Tibial nerve (tissue), 4 donors: ENCODE data around the gene ERCC1. TPM values are rescaled to one million over a fixed set of nuclear protein-coding genes. Genes with fewer than 3 reads are reported as not detected.

Experiments
- DNase-seq, 2 donors: peaks; one replicate each; pipeline ENCODE4 v3.0.0-alpha.2; 2019; ENCODE audit warnings: low spot score in 2 of 2
- H3K27ac ChIP-seq, 4 donors: fragments of 200-600 bp; sonication (generic) in 3 of 4; one replicate each; pipeline ENCODE4 v1.5.1; 2017 to 2019; ENCODE audit warnings: mild to moderate bottlenecking in 1 of 4
- H3K27me3 ChIP-seq, 2 donors: fragments of 200-600 bp; sonication (generic) in 1 of 2; one replicate each; pipeline versions ENCODE4 v1.5.1 to v1.6.0; 2017 to 2019
- H3K36me3 ChIP-seq, 3 donors: fragments of 200-600 bp; sonication (generic); one replicate each; pipeline ENCODE4 v1.5.1; 2018 to 2019
- H3K4me1 ChIP-seq, 4 donors: fragments of 200-600 bp; sonication (generic) in 3 of 4; one replicate each; pipeline ENCODE4 v1.5.1; 2017 to 2019
- H3K4me3 ChIP-seq, 4 donors: fragments of 200-600 bp; sonication (generic) in 3 of 4; one replicate each; pipeline ENCODE4 v1.5.1; 2017 to 2019; ENCODE audit warnings: mild to moderate bottlenecking in 1 of 4, moderate library complexity in 1 of 4
- H3K9me3 ChIP-seq, 4 donors: fragments of 200-600 bp; sonication (generic) in 3 of 4; one replicate each; pipeline ENCODE4 v1.5.1; 2017 to 2019
- EP300 ChIP-seq, 2 donors: sonication (generic); formaldehyde crosslinking; IDR thresholded peaks; one replicate each; pipeline ENCODE4 v1.6.1; 2017; ENCODE audit warnings: antibody characterized with exemption in 2 of 2, mild to moderate bottlenecking in 1 of 2
- POLR2A ChIP-seq, 2 donors: fragments of 450-650 bp; IDR thresholded peaks; one replicate each; pipeline ENCODE4 v1.6.1; 2017; ENCODE audit warnings: antibody characterized with exemption in 2 of 2, mild to moderate bottlenecking in 2 of 2, moderate library complexity in 2 of 2
- WGBS, 2 donors: methylation state at CpG; one replicate each; pipeline ENCODE4 v1.1.5; 2018; 5-methylcytosine and 5-hydroxymethylcytosine counted together
- small RNA-seq: library from RNA; depleted of rRNA; stranded (forward); fragments of <200 nt; gene quantifications from one replicate; pipeline ENCODE3, GENCODE V24; 2016
- total RNA-seq, 4 donors: library from RNA; depleted of rRNA; stranded (reverse); fragments of >200 nt; gene quantifications; one replicate each; pipeline ENCODE4 v1.1.0, GENCODE V29; 2016
- TF ChIP-seq, protein P1 (sequence below), 5 experiments: fragments of 200-600 bp in 3 of 5; fragments of 450-650 bp in 2 of 5; sonication (generic) in 3 of 5; IDR thresholded peaks; one replicate each; pipeline ENCODE4 v1.5.1; 2016 to 2019; ENCODE audit warnings: antibody characterized with exemption in 5 of 5, mild to moderate bottlenecking in 3 of 5, moderate library complexity in 2 of 5

The ERCC1 gene
- total RNA-seq, 4 donors from 2014 or later: 95.5 to 161 (median 99.2) TPM

DNA sequence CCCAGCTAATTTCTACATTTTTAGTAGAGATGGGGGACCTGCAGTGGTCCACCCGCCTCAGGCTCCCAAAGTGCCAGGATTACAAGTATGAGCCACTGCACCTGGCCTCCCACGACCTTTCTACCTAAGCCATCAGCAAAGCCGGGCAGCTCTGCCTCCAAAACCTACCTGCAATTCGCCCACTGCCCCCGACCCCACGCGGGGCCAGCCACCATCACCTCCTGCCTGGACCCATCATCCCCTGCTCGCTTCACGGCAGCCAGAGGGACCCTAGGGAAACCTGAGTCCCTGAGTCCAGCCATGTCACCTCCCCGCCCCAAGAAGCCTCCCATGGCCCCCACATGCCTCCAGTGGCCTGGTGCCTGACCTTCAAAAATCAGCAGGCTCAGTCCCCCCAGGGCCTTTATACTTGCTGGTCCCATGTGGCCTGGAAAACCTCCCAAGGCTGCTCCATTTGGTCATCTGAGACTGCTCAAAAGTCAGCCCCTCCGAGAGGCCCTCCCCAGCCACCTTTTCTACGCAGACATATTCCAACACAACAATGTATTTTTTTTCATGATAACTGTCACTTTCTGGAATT lies 65.4 kb downstream of the ERCC1 start:
- Histone ChIP-seq H3K4me3 (no peak overlapping the region), H3K27me3 (no peaks in the 10 kb centered on the region), H3K4me1 (no peaks in the 10 kb centered on the region), H3K27ac (no peak overlapping the region), H3K9me3 (no peaks in the 10 kb centered on the region), H3K36me3 (peaks cover 0 to 96% (median 4%) of the 10 kb centered on the region in 3 donors)
- DNase-seq: no peak
- WGBS, 2 donors: 92 to 93% methylated on average over 12 of the region's 12 CpGs
- TF ChIP-seq POLR2A (IDR thresholded peaks at IDR 0.05): no peak
- TF ChIP-seq, protein P1, sequence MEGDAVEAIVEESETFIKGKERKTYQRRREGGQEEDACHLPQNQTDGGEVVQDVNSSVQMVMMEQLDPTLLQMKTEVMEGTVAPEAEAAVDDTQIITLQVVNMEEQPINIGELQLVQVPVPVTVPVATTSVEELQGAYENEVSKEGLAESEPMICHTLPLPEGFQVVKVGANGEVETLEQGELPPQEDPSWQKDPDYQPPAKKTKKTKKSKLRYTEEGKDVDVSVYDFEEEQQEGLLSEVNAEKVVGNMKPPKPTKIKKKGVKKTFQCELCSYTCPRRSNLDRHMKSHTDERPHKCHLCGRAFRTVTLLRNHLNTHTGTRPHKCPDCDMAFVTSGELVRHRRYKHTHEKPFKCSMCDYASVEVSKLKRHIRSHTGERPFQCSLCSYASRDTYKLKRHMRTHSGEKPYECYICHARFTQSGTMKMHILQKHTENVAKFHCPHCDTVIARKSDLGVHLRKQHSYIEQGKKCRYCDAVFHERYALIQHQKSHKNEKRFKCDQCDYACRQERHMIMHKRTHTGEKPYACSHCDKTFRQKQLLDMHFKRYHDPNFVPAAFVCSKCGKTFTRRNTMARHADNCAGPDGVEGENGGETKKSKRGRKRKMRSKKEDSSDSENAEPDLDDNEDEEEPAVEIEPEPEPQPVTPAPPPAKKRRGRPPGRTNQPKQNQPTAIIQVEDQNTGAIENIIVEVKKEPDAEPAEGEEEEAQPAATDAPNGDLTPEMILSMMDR (IDR thresholded peaks at IDR 0.05): no peak
- TF ChIP-seq EP300 (IDR thresholded peaks at IDR 0.05): no peak

- no peaks in the 10 kb centered on the region for H3K9me3 ChIP-seq
- 90 to 96% methylated on average over 11 of the region's 11 CpGs for WGBS, 2 donors
- H3K4me1 ChIP-seq: no peaks in the 10 kb centered on the region
- no peak overlapping the region for H3K4me3 ChIP-seq
- no peaks in the 10 kb centered on the region for H3K27me3 ChIP-seq
- no peak for DNase-seq
- TF ChIP-seq POLR2A (IDR thresholded peaks at IDR 0.05): no peak
- TF ChIP-seq EP300 (IDR thresholded peaks at IDR 0.05): no peak
- TF ChIP-seq, protein P1 (IDR thresholded peaks at IDR 0.05): no peak
- no peak overlapping the region for H3K27ac ChIP-seq
- H3K36me3 ChIP-seq: peaks cover 0 to 96% (median 5%) of the 10 kb centered on the region in 3 donors
Observed at GRCh38 chr19:45357445-45357783, 66.3 kb downstream of the ERCC1 start.

Small RNA genes lying within 50 kb of the gene (small RNA-seq; reads per million reads assigned to genes)
- not detected for gene MIR6088

Other genes with a start within 250 kb of the ERCC1 start
- gene TRAPPC6A, start 245.7 kb downstream of the ERCC1 start, total RNA-seq: 10 to 100 TPM; 13.5 to 52.9 (median 29.1) TPM
- 10 to 100 TPM; 12.0 to 42.0 (median 23.7) TPM for gene BLOC1S3, start 245.1 kb downstream of the ERCC1 start, total RNA-seq
- 1 to 10 TPM in 3 of 4 donors, under 1 TPM in 1; 0.63 to 3.7 (median 2.3) TPM for gene EXOC3L2, start 178.5 kb downstream of the ERCC1 start, total RNA-seq
- 10 to 100 TPM; 12.1 to 34.8 (median 25.9) TPM for gene MARK4, start 172.6 kb downstream of the ERCC1 start, total RNA-seq
- 1 to 10 TPM in 1 of 4 donors, under 1 TPM in 1, not detected in 2; 0.30 to 1.3 TPM for gene CKM, start 101.0 kb downstream of the ERCC1 start, total RNA-seq
- not detected for gene KLC3, start 83.2 kb downstream of the ERCC1 start, total RNA-seq
- 10 to 100 TPM in 3 of 4 donors, 1 to 10 TPM in 1; 9.4 to 19.5 (median 17.6) TPM for gene ERCC2, start 53.3 kb downstream of the ERCC1 start, total RNA-seq
- gene PPP1R13L, start 18.8 kb downstream of the ERCC1 start, total RNA-seq: 10 to 100 TPM; 10.0 to 27.9 (median 17.1) TPM
- gene POLR1G, start 17.3 kb downstream of the ERCC1 start, total RNA-seq: 10 to 100 TPM in 1 of 4 donors, 1 to 10 TPM in 3; 2.2 to 10.8 (median 6.2) TPM
- gene FOSB, start 44.1 kb upstream of the ERCC1 start, total RNA-seq: 1 to 10 TPM in 2 of 4 donors, under 1 TPM in 2; 0.60 to 4.9 (median 1.8) TPM
- 1 to 10 TPM; 1.5 to 5.9 (median 3.5) TPM for gene RTN2, start 73.1 kb upstream of the ERCC1 start, total RNA-seq
- 1 to 10 TPM in 1 of 4 donors, under 1 TPM in 2, not detected in 1; 0.39 to 5.0 (median 0.60) TPM for gene PPM1N, start 74.5 kb upstream of the ERCC1 start, total RNA-seq
- 10 to 100 TPM; 39.1 to 74.4 (median 59.2) TPM for gene VASP, start 83.6 kb upstream of the ERCC1 start, total RNA-seq
- gene OPA3, start 160.9 kb upstream of the ERCC1 start, total RNA-seq: 1 to 10 TPM; 4.8 to 6.7 (median 5.7) TPM
- 10 to 100 TPM; 12.6 to 15.6 (median 13.8) TPM for gene GPR4, start 178.3 kb upstream of the ERCC1 start, total RNA-seq
- gene EML2, start 215.5 kb upstream of the ERCC1 start, total RNA-seq: 10 to 100 TPM; 21.0 to 57.1 (median 25.0) TPM
- gene GIPR, start 244.3 kb upstream of the ERCC1 start, total RNA-seq: 1 to 10 TPM in 1 of 4 donors, under 1 TPM in 1, not detected in 2; 0.98 to 2.4 TPM